HepG2 (cell line): ENCODE measurements around the gene DLST. TPM values are rescaled to one million over a fixed set of nuclear protein-coding genes. Genes with fewer than 3 reads are reported as not detected.

Experiments
- ATAC-seq: fragments of 200-7000 bp; cut with Tn5 transposase; 3 replicates; pipeline ENCODE4 v1.9.1; 2020; ENCODE audit warnings: mild to moderate bottlenecking, moderate library complexity
- BruUV-seq: library from RNA; stranded (reverse); fragments of 400-500 nt; replicated peaks from 2 replicates; lab custom pipeline; 2021; lab: Mats Ljungman, UMichigan
- CTCF ChIA-PET: fragments of 300-600 bp; formaldehyde crosslinking; extraction: SDS; loops from one replicate; lab custom pipeline; 2021; ENCODE audit warnings: low total read pairs, inconsistent platforms, low intra/inter-chr PET ratio; lab: Yijun Ruan, JAX
- POLR2A ChIA-PET: fragments of 350-600 bp; sonication (Branson Sonifier 250); formaldehyde crosslinking; loops from one replicate; lab custom pipeline; 2020; ENCODE audit warnings: antibody characterized with exemption, inconsistent platforms; lab: Yijun Ruan, JAX
- DNase-seq: peaks from one replicate; pipeline ENCODE4 v3.0.0-alpha.2; 2015; ENCODE audit warnings: low spot score
- FAIRE-seq: peaks from 3 replicates; lab custom pipeline; 2011; peaks lifted over from hg19 to GRCh38; lab: Jason Lieb, UNC
- H2AFZ ChIP-seq: one replicate; pipeline ENCODE4 v1.6.1; 2011; ENCODE audit warnings: low read length, inconsistent platforms
- H3K27ac ChIP-seq: fragments of 300-600 bp; 3 replicates; pipeline ENCODE4 v1.8.0; 2011; ENCODE audit warnings: mixed run types, mild to moderate bottlenecking, mixed read lengths, low read length, inconsistent platforms; ENCODE audit not compliant: insufficient read depth; ENCODE audit errors: extremely low read length
- H3K27me3 ChIP-seq, 2 experiments: fragments of 200-600 bp in 1 of 2; 2 replicates in 1 of 2; 3 replicates in 1 of 2; pipeline versions ENCODE4 v1.6.0 to v1.8.0; 2011; ENCODE audit warnings: low read length in 2 of 2, mild to moderate bottlenecking in 2 of 2, moderate library complexity in 2 of 2, inconsistent platforms in 1 of 2; ENCODE audit not compliant: insufficient read depth in 2 of 2, control insufficient read depth in 1 of 2
- H3K36me3 ChIP-seq, 2 experiments: fragments of 200-600 bp in 1 of 2; replicated peaks in 1 of 2; 2 replicates in 1 of 2; 3 replicates in 1 of 2; pipeline versions ENCODE4 v1.5.1 to v1.8.0; 2011; ENCODE audit warnings: low read length in 2 of 2, inconsistent platforms in 1 of 2; ENCODE audit not compliant: insufficient read depth in 2 of 2, control insufficient read depth in 1 of 2
- H3K4me1 ChIP-seq: 2 replicates; pipeline ENCODE4 v1.5.1; 2012; ENCODE audit warnings: low read length, inconsistent platforms; ENCODE audit not compliant: insufficient read depth
- H3K4me2 ChIP-seq: 2 replicates; pipeline ENCODE4 v1.6.0; 2011; ENCODE audit warnings: low read depth, low read length, inconsistent platforms
- H3K4me3 ChIP-seq, 3 experiments: fragments of 200-600 bp in 1 of 3; sonication (generic), shearing (Covaris generic) in 1 of 3; replicated peaks in 1 of 3; 2 replicates each; pipeline ENCODE4 v1.5.1; 2011 to 2016; ENCODE audit warnings: low read length in 3 of 3, inconsistent platforms in 2 of 3, low read depth in 2 of 3, mild to moderate bottlenecking in 2 of 3, control low read depth in 1 of 3, mixed read lengths in 1 of 3; ENCODE audit not compliant: insufficient read depth in 1 of 3
- H3K79me2 ChIP-seq: one replicate; pipeline ENCODE4 v1.6.1; 2011; ENCODE audit warnings: low read length, inconsistent platforms; ENCODE audit not compliant: insufficient read depth
- H3K9ac ChIP-seq: 2 replicates; pipeline ENCODE4 v1.6.0; 2011; ENCODE audit warnings: mild to moderate bottlenecking, low read depth, low read length, inconsistent platforms; ENCODE audit not compliant: insufficient read depth
- H3K9me3 ChIP-seq: 2 replicates; pipeline ENCODE4 v1.5.1; 2012; ENCODE audit warnings: mild to moderate bottlenecking, low read length
- H4K20me1 ChIP-seq: 2 replicates; pipeline ENCODE4 v1.6.0; 2011; ENCODE audit warnings: inconsistent platforms, mild to moderate bottlenecking, low read length, moderate library complexity; ENCODE audit not compliant: insufficient read depth
- CEBPB ChIP-seq: IDR thresholded peaks from 2 replicates; pipeline ENCODE4 v1.6.1; 2011; ENCODE audit warnings: low read depth, low read length, improper control_type of control experiment, borderline replicate concordance
- CSRNP2 ChIP-seq: sonication (generic); formaldehyde crosslinking; conservative IDR thresholded peaks from 2 replicates; pipeline ENCODE4 v1.8.0; 2022; ENCODE audit warnings: low read depth, missing genetic modification reagents
- HINFP ChIP-seq: sonication (generic); formaldehyde crosslinking; IDR thresholded peaks from 2 replicates; pipeline ENCODE4 v1.4.0; 2020; ENCODE audit warnings: low read depth, mild to moderate bottlenecking, missing genetic modification reagents
- NR2F6 ChIP-seq, 2 experiments: IDR thresholded peaks; 2 replicates each; pipeline ENCODE4 v1.6.1; 2016; ENCODE audit warnings: antibody characterized with exemption in 1 of 2, mild to moderate bottlenecking in 1 of 2
- TAF15 ChIP-seq: fragments of 200-400 bp; formaldehyde crosslinking; IDR thresholded peaks from one replicate; pipeline ENCODE4 v1.6.1; 2018; ENCODE audit warnings: mild to moderate bottlenecking, low read depth, low read length; ENCODE audit not compliant: poor library complexity, severe bottlenecking
- TSC22D2 ChIP-seq: sonication (generic); formaldehyde crosslinking; IDR thresholded peaks from 2 replicates; pipeline ENCODE4 v1.5.1; 2020; ENCODE audit warnings: missing genetic modification reagents, mild to moderate bottlenecking, borderline replicate concordance
- ZBTB7A ChIP-seq: sonication (generic); formaldehyde crosslinking; IDR thresholded peaks from 2 replicates; pipeline ENCODE4 v1.8.0; 2022; ENCODE audit warnings: mild to moderate bottlenecking, missing genetic modification reagents
- ZNF180 ChIP-seq: sonication (generic); formaldehyde crosslinking; IDR thresholded peaks from 2 replicates; pipeline ENCODE4 v1.4.0; 2020; ENCODE audit warnings: low read depth, missing genetic modification reagents, borderline replicate concordance
- ZNF275 ChIP-seq: sonication (generic); formaldehyde crosslinking; IDR thresholded peaks from 2 replicates; pipeline ENCODE4 v1.8.0; 2022; ENCODE audit warnings: missing genetic modification reagents, mild to moderate bottlenecking, inconsistent platforms, borderline replicate concordance
- ZNF564 ChIP-seq: sonication (generic); formaldehyde crosslinking; IDR thresholded peaks from 2 replicates; pipeline ENCODE4 v1.8.1; 2023; ENCODE audit warnings: mild to moderate bottlenecking, missing genetic modification reagents
- ZNF609 ChIP-seq: sonication (generic); formaldehyde crosslinking; IDR thresholded peaks from 2 replicates; pipeline ENCODE4 v1.4.0; 2020; ENCODE audit warnings: mild to moderate bottlenecking, missing genetic modification reagents, borderline replicate concordance
- ZNF747 ChIP-seq: sonication (generic); formaldehyde crosslinking; IDR thresholded peaks from 2 replicates; pipeline ENCODE4 v1.8.1; 2023; ENCODE audit warnings: missing genetic modification reagents, mild to moderate bottlenecking, borderline replicate concordance
- WGBS: methylation state at CpG from one replicate; pipeline ENCODE4 v1.1.6; 2017; ENCODE audit warnings: low lambda C conversion rate; 5-methylcytosine and 5-hydroxymethylcytosine counted together
- in situ Hi-C: cut with HindIII; loops from 2 replicates; pipeline ENCODE4 v1.10.0; 2017; ENCODE audit warnings: low pct_unique_long_range_greater_than_20kb; ENCODE audit not compliant: extremely low pct_ligation_motif_present
- intact Hi-C: fragments of 100-400 bp; cut with micrococcal nuclease; formaldehyde crosslinking; loops from one replicate; pipeline ENCODE4 v1.10.0; 2022; ENCODE audit not compliant: unreplicated experiment
- polyA plus RNA-seq, 8 experiments: library from polyadenylated mRNA; depleted of rRNA in 3 of 8; stranded (reverse) in 7 of 8; unstranded in 1 of 8; fragments of >200 nt; fragmentation: Illumina TruSeq in 4 of 8; extraction: Trizol in 4 of 8; gene quantifications; 2 replicates each; pipeline versions ENCODE4 v1.2.1 to v1.2.3, GENCODE V29; 2011 to 2016; ENCODE audit warnings: low read depth in 4 of 8, missing spikeins in 1 of 8, mixed read lengths in 1 of 8; ENCODE audit not compliant: insufficient read depth in 1 of 8
- total RNA-seq, 5 experiments: library from RNA; depleted of rRNA; stranded (reverse); fragments of >200 nt; fragmentation: Illumina TruSeq; extraction: Trizol; gene quantifications; 2 replicates each; pipeline ENCODE4 v1.2.3, GENCODE V29; 2016; ENCODE audit warnings: low read depth in 1 of 5

The DLST gene
- total and polyA plus RNA-seq, 2 of the 13 experiments (the other 11 are each of a cell fraction or from before 2014, with no cell fraction given), result 56.5 to 94.3 TPM

- POLR2A ChIA-PET, result no interaction called here
- intact Hi-C loops, result no loop called here
- no peak for FAIRE-seq
- no peak for TF ChIP-seq CEBPB
- TF ChIP-seq TAF15, result no peak
- no peak for TF ChIP-seq ZBTB7A (CRISPR knock-in tag)
- TF ChIP-seq HINFP (CRISPR knock-in tag), result no peak
- no peak for TF ChIP-seq ZNF564 (CRISPR knock-in tag)
- TF ChIP-seq ZNF747 (CRISPR knock-in tag), result no peak
- no peak for TF ChIP-seq CSRNP2 (CRISPR knock-in tag)
- no peak for TF ChIP-seq ZNF275 (CRISPR knock-in tag)
- no peak for TF ChIP-seq NR2F6 (IDR thresholded peaks at IDR 0.05)
- TF ChIP-seq NR2F6 (CRISPR knock-in tag; IDR thresholded peaks at IDR 0.05), result no peak
- no peak for TF ChIP-seq TSC22D2 (CRISPR knock-in tag)
- TF ChIP-seq ZNF180 (CRISPR knock-in tag), result no peak
- TF ChIP-seq ZNF609 (CRISPR knock-in tag), result no peak
Measured at GRCh38 chr14:74836251-74836960, 45.3 kb upstream of the DLST start.

More at GRCh38 chr14:74836251-74836960, 45.3 kb upstream of the DLST start:
- ATAC-seq (no peak), DNase-seq (no peak)
- Histone ChIP-seq H3K36me3 (peaks cover 1 to 21% of the 10 kb centered on the region in 2 experiments; a peak in 2 of 5 replicates), H2AFZ (no peak overlapping the region), H3K27me3 (no peaks in the 10 kb centered on the region), H3K4me2 (no peak overlapping the region), H4K20me1 (no peaks in the 10 kb centered on the region), H3K27ac (no peak overlapping the region), H3K9ac (no peak overlapping the region), H3K4me1 (peaks cover 11% of the 10 kb centered on the region), H3K79me2 (no peaks in the 10 kb centered on the region), H3K4me3 (no peak overlapping the region), H3K9me3 (no peaks in the 10 kb centered on the region)
- CTCF ChIA-PET, result no interaction called here
- in situ Hi-C loops, result no loop called here
- BruUV-seq, result no TSS peak
- WGBS, result 93% methylated on average over 1 of the region's 1 CpG
